K562 (cell line): ENCODE data around the gene MYB.

Experiments
- ARNT ChIP-seq, 2 experiments: fragments of 450-650 bp; IDR thresholded peaks; 2 replicates each; pipeline ENCODE4 v1.6.1; 2016; ENCODE audit warnings: mild to moderate bottlenecking in 1 of 2
- BRCA1 ChIP-seq, 2 experiments: fragments of 450-650 bp in 1 of 2; sonication (generic) in 1 of 2; formaldehyde crosslinking in 1 of 2; IDR thresholded peaks; 2 replicates each; pipeline versions ENCODE4 v1.5.0 to v1.6.1; 2017 to 2020; ENCODE audit warnings: mild to moderate bottlenecking in 1 of 2, missing genetic modification reagents in 1 of 2
- MBD2 ChIP-seq: sonication (generic); IDR thresholded peaks from 2 replicates; pipeline ENCODE4 v1.6.1; 2016; ENCODE audit warnings: low read depth, borderline replicate concordance
- NFYB ChIP-seq: IDR thresholded peaks from 2 replicates; pipeline ENCODE4 v1.6.1; 2011; ENCODE audit warnings: mild to moderate bottlenecking, moderate library complexity; ENCODE audit not compliant: insufficient read length; ENCODE audit errors: extremely low read depth
- ZFP36 ChIP-seq: fragments of 150-350 bp; IDR thresholded peaks from 2 replicates; pipeline ENCODE4 v1.6.1; 2018; ENCODE audit warnings: low read length, low read depth; ENCODE audit not compliant: partially characterized antibody
- TF ChIP-seq, protein P1 (sequence below): fragments of 450-650 bp; IDR thresholded peaks from 2 replicates; pipeline ENCODE4 v1.6.1; 2016; ENCODE audit warnings: missing biosample characterization, missing genetic modification characterization

DNA sequence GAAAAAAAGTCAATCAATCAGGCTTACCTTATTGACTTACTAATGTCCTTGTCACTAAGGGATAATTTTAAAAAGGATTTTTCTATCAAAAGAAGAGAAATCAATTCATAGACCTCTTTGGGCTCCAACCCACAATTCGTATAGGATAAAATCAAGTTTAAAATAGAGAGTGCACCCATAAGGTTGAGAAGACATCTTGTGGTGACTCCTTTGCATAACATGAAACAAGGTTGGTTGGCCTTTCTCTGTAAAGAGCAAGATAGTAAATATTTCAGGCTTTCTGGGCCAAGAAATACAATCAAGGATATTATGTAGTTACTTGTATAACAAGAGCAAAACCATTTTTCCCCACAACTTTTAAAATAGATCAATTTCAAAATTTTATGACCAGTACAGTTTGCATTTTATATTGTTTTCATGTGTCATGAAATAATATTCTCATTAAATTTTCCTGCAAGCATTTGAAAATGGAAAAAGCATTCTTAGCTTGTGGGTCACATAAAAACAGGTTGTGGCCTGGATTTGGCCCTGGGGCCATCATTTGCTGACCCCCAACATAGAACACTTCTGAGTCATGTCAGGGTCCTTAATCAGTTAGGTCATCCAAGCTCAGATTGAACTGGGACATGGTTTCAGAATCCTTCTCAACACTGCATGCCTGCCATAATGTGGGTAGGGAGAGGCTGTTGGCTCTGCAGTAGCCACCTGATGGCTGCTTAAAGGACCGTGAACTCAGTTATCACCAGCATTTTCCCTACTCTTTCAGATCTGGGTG lies 76.7 kb downstream of the MYB start:
- TF ChIP-seq ARNT (IDR thresholded peaks at IDR 0.05) (no peak), NFYB (no peak), MBD2 (no peak), BRCA1 (IDR thresholded peaks at IDR 0.05) (no peak), BRCA1 (CRISPR knock-in tag; IDR thresholded peaks at IDR 0.05) (no peak), ZFP36 (no peak)
- TF ChIP-seq, protein P1, sequence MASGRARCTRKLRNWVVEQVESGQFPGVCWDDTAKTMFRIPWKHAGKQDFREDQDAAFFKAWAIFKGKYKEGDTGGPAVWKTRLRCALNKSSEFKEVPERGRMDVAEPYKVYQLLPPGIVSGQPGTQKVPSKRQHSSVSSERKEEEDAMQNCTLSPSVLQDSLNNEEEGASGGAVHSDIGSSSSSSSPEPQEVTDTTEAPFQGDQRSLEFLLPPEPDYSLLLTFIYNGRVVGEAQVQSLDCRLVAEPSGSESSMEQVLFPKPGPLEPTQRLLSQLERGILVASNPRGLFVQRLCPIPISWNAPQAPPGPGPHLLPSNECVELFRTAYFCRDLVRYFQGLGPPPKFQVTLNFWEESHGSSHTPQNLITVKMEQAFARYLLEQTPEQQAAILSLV (tag), result no peak
